K562 (cell line): Measurements from ENCODE around the gene PRDM8. TPM values are rescaled to one million over a fixed set of nuclear protein-coding genes. Genes with fewer than 3 reads are reported as not detected.

Experiments used
- ATAC-seq: fragments of 200-7000 bp; cut with Tn5 transposase; 3 replicates; pipeline ENCODE4 v1.9.1; 2020; ENCODE audit warnings: moderate library complexity
- BruUV-seq: library from RNA; stranded (reverse); fragments of 400-500 nt; replicated peaks from 2 replicates; lab custom pipeline; 2021; lab: Mats Ljungman, UMichigan
- CTCF ChIA-PET: fragments of 300-600 bp; formaldehyde crosslinking; extraction: SDS; loops from one replicate; lab custom pipeline; 2021; ENCODE audit warnings: low intra/inter-chr PET ratio; lab: Yijun Ruan, JAX
- POLR2A ChIA-PET: fragments of 300-600, 350-650 bp; sonication (Branson Sonifier 250); formaldehyde crosslinking; extraction: SDS; loops from one replicate; lab custom pipeline; 2021; ENCODE audit warnings: antibody characterized with exemption, inconsistent platforms; lab: Yijun Ruan, JAX
- DNase-seq, 4 experiments: peaks; one replicate each; pipeline versions ENCODE4 v3.0.0 to v3.0.0-alpha.2; 2011 to 2018; ENCODE audit warnings: low spot score in 3 of 4, mixed read lengths in 3 of 4; ENCODE audit errors: extremely low read depth in 1 of 4
- FAIRE-seq: peaks from 2 replicates; lab custom pipeline; 2011; peaks lifted over from hg19 to GRCh38; lab: Jason Lieb, UNC
- H2AFZ ChIP-seq: 2 replicates; pipeline ENCODE4 v1.6.0; 2011; ENCODE audit warnings: low read depth, low read length, control low read depth, inconsistent platforms
- H3K27ac ChIP-seq: fragments of 200-600 bp; 3 replicates; pipeline ENCODE4 v1.8.0; 2011; ENCODE audit warnings: low read depth, mild to moderate bottlenecking, control low read depth, inconsistent platforms, low read length, moderate library complexity, mixed read lengths; ENCODE audit errors: extremely low read depth
- H3K27me3 ChIP-seq, 2 experiments: fragments of 300-600 bp in 1 of 2; 2 replicates in 1 of 2; 3 replicates in 1 of 2; pipeline versions ENCODE4 v1.6.0 to v1.8.0; 2011; ENCODE audit warnings: inconsistent platforms in 2 of 2, low read length in 2 of 2, mild to moderate bottlenecking in 1 of 2, mixed read lengths in 1 of 2, moderate library complexity in 1 of 2; ENCODE audit not compliant: control insufficient read depth in 2 of 2, insufficient read depth in 2 of 2
- H3K36me3 ChIP-seq: fragments of 300-600 bp; 3 replicates; pipeline ENCODE4 v1.8.0; 2011; ENCODE audit warnings: mild to moderate bottlenecking, low read length, inconsistent platforms; ENCODE audit not compliant: control insufficient read depth, insufficient read depth
- H3K4me1 ChIP-seq, 2 experiments: fragments of 200-600 bp in 1 of 2; replicated peaks in 1 of 2; 2 replicates in 1 of 2; 3 replicates in 1 of 2; pipeline versions ENCODE4 v1.5.1 to v1.8.0; 2011; ENCODE audit warnings: inconsistent platforms in 2 of 2, low read length in 2 of 2, mild to moderate bottlenecking in 1 of 2, mixed read lengths in 1 of 2, moderate library complexity in 1 of 2; ENCODE audit not compliant: control insufficient read depth in 2 of 2, insufficient read depth in 2 of 2
- H3K4me2 ChIP-seq: 2 replicates; pipeline ENCODE4 v1.6.1; 2011; ENCODE audit warnings: low read length, control low read depth, inconsistent platforms, mixed read lengths; ENCODE audit not compliant: insufficient read depth
- H3K4me3 ChIP-seq: fragments of 200-600 bp; sonication (generic), shearing (Covaris generic); 2 replicates; pipeline ENCODE4 v1.5.1; 2016; ENCODE audit warnings: control low read depth, inconsistent platforms
- H3K79me2 ChIP-seq: fragments of 200-600 bp; 3 replicates; pipeline ENCODE4 v1.8.0; 2011; ENCODE audit warnings: low read length, inconsistent platforms; ENCODE audit not compliant: control insufficient read depth, insufficient read depth
- H3K9ac ChIP-seq, 2 experiments: 2 replicates each; pipeline versions ENCODE4 v1.6.0 to v1.6.1; 2011; ENCODE audit warnings: low read depth in 2 of 2, low read length in 2 of 2, control low read depth in 1 of 2, inconsistent platforms in 1 of 2, mild to moderate bottlenecking in 1 of 2, mixed read lengths in 1 of 2; ENCODE audit not compliant: insufficient read depth in 1 of 2
- H3K9me1 ChIP-seq: one replicate; pipeline ENCODE4 v1.6.0; 2011; ENCODE audit warnings: inconsistent platforms, mild to moderate bottlenecking, low read length, moderate library complexity; ENCODE audit not compliant: control insufficient read depth, insufficient read depth
- H3K9me3 ChIP-seq: replicated peaks from 2 replicates; pipeline ENCODE4 v1.5.1; 2011; ENCODE audit warnings: low read depth, low read length, inconsistent platforms; ENCODE audit not compliant: control insufficient read depth, insufficient read depth
- H4K20me1 ChIP-seq: replicated peaks from 2 replicates; pipeline ENCODE4 v1.6.1; 2011; ENCODE audit warnings: low read length, inconsistent platforms, mixed read lengths; ENCODE audit not compliant: control insufficient read depth, insufficient read depth
- HDAC1 ChIP-seq, 2 experiments: fragments of 450-650 bp; IDR thresholded peaks; 2 replicates each; pipeline ENCODE4 v1.6.1; 2016 to 2017; ENCODE audit warnings: inconsistent platforms in 1 of 2, mild to moderate bottlenecking in 1 of 2, moderate library complexity in 1 of 2
- HNRNPH1 ChIP-seq: fragments of 200-400 bp; formaldehyde crosslinking; optimal IDR thresholded peaks from 2 replicates; pipeline ENCODE3; 2017; ENCODE audit warnings: low read depth, mild to moderate bottlenecking, low read length, moderate library complexity
- L3MBTL2 ChIP-seq: fragments of 450-650 bp; IDR thresholded peaks from 2 replicates; pipeline ENCODE4 v1.6.1; 2016; ENCODE audit warnings: mild to moderate bottlenecking, moderate library complexity
- PPARD ChIP-seq: fragments of 250-450 bp; sonication (Bioruptor Pico); IDR thresholded peaks from 2 replicates; pipeline ENCODE4 v1.8.0; 2022; ENCODE audit warnings: inconsistent platforms, mild to moderate bottlenecking, moderate library complexity
- RFX5 ChIP-seq: IDR thresholded peaks from 2 replicates; pipeline ENCODE4 v1.6.1; 2011; ENCODE audit warnings: low read depth, mild to moderate bottlenecking, improper control_type of control experiment, low read length
- SIN3B ChIP-seq: fragments of 450-650 bp; IDR thresholded peaks from 2 replicates; pipeline ENCODE4 v1.6.1; 2017; ENCODE audit warnings: low read depth, mild to moderate bottlenecking, moderate library complexity
- WGBS: fragments of 100-300 bp; shearing (Covaris generic); methylation state at CpG from one replicate; pipeline ENCODE4 v1.1.6; 2016; ENCODE audit warnings: low coverage, mixed read lengths; ENCODE audit not compliant: insufficient coverage; ENCODE audit errors: missing lambda C conversion rate; 5-methylcytosine and 5-hydroxymethylcytosine counted together
- in situ Hi-C: fragments of 300-500 bp; cut with MboI; formaldehyde crosslinking; loops from 4 replicates; pipeline ENCODE4 v1.15.0; 2018; ENCODE audit warnings: inconsistent platforms, mixed read lengths
- intact Hi-C: fragments of 100-400 bp; cut with micrococcal nuclease; formaldehyde crosslinking; loops from 2 replicates; pipeline ENCODE4 v1.14.2; 2022
- polyA plus RNA-seq, 8 experiments: library from polyadenylated mRNA; depleted of rRNA in 4 of 8; stranded (reverse) in 5 of 8; unstranded in 3 of 8; fragments of >200 nt; fragmentation: Nextera tagmentation in 2 of 8; fragmentation: Illumina TruSeq in 1 of 8; extraction: Ambion mirVana in 2 of 8; extraction: Trizol in 1 of 8; gene quantifications; 2 replicates each; pipeline versions ENCODE4 v1.2.1 to v1.2.3, GENCODE V29; 2011 to 2014; ENCODE audit warnings: inconsistent platforms in 1 of 8, missing spikeins in 1 of 8
- total RNA-seq, 7 experiments: library from RNA; depleted of rRNA in 6 of 7; stranded (reverse); fragments of >200 nt in 6 of 7; fragmentation: Illumina TruSeq in 2 of 7; extraction: Trizol in 2 of 7; gene quantifications; 2 replicates each; pipeline versions ENCODE4 v1.2.1 to v1.2.3, GENCODE V29; 2011 to 2021; ENCODE audit warnings: low replicate concordance in 1 of 7
- TF ChIP-seq, protein P1 (sequence below), 2 experiments: fragments of 250-450 bp in 1 of 2; fragments of 450-650 bp in 1 of 2; sonication (Bioruptor Pico) in 1 of 2; IDR thresholded peaks; 2 replicates each; pipeline versions ENCODE4 v1.6.1 to v1.8.0; 2016 to 2021; ENCODE audit warnings: mild to moderate bottlenecking in 2 of 2, moderate library complexity in 2 of 2, missing compliant biosample characterization in 1 of 2, missing genetic modification characterization in 1 of 2
- TF ChIP-seq, protein P2 (sequence below), 2 experiments: fragments of 150-350 bp in 1 of 2; IDR thresholded peaks; 2 replicates each; pipeline ENCODE4 v1.6.1; 2012 to 2016; ENCODE audit warnings: low read depth in 2 of 2, low read length in 2 of 2, mild to moderate bottlenecking in 1 of 2, moderate library complexity in 1 of 2
- TF ChIP-seq, protein P3 (sequence below): fragments of 250-450 bp; sonication (Bioruptor Pico); IDR thresholded peaks from 2 replicates; pipeline ENCODE4 v1.5.0; 2020; ENCODE audit warnings: mild to moderate bottlenecking

Gene PRDM8
- total and polyA plus RNA-seq, 9 of the 15 experiments (the other 6 are each of a cell fraction or from before 2014, with no cell fraction given) = 0.40 TPM; not detected in 8

DNA sequence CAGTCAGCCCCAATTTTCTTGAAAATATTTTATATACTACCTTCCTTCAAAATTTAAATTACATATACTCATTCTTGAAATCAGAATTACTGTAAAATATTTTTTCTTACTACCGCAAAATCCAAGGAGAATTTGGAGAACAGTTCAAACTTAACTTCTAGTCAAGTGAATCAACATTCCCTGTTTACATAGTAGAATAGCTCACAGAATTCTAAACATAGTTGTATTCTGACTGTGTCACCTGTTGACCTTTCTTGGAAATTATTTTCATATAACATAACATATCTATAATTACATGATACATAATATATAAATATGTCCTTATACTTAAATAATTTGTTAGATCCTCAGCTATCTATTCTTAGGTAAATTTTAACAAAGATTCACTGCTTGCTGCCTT lies 38.1 kb downstream of the PRDM8 start:
- Histone ChIP-seq H3K79me2 (no peaks in the 10 kb centered on the region), H3K4me3 (no peak overlapping the region), H3K4me1 (peaks cover 4 to 18% of the 10 kb centered on the region in 2 experiments; a peak in 4 of 5 replicates), H3K9me3 (no peaks in the 10 kb centered on the region), H3K27me3 (no peaks in the 10 kb centered on the region), H3K27ac (no peak overlapping the region), H3K9me1 (no peaks in the 10 kb centered on the region), H3K9ac (no peak overlapping the region), H3K4me2 (no peak overlapping the region), H3K36me3 (no peaks in the 10 kb centered on the region), H2AFZ (no peak overlapping the region), H4K20me1 (no peaks in the 10 kb centered on the region)
- BruUV-seq = no TSS peak
- POLR2A ChIA-PET = no interaction called here
- ATAC-seq (no peak), DNase-seq (no peak), FAIRE-seq (no peak)
- intact Hi-C loops (no loop called here), in situ Hi-C loops (no loop called here)
- TF ChIP-seq HNRNPH1 (no peak), L3MBTL2 (no peak)
- CTCF ChIA-PET = no interaction called here
- WGBS = 85% methylated on average over 1 of the region's 1 CpG

DNA sequence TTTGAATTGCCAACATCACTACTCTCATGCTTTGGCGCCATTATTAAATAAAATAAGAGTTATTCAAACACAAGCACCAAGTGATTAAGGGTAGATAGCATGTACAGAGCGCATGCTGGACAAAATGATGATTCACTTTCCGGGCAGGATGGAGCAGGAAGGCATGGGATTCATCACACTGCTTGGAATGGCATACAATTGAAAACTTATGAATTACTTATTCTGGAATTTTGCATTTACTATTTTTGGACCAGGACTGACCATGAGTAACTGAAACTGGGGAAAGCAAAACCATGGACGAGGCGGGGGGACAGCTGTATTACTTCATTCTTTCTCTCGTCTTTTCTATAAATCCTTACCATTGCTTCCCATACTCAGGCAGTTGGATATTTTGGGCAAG lies 40.7 kb downstream of the PRDM8 start:
- intact Hi-C loops (no loop called here), in situ Hi-C loops (no loop called here)
- Histone ChIP-seq H3K4me1 (peaks cover 4 to 16% of the 10 kb centered on the region in 2 experiments; a peak in 4 of 5 replicates), H2AFZ (no peak overlapping the region), H4K20me1 (no peaks in the 10 kb centered on the region), H3K27ac (no peak overlapping the region), H3K36me3 (no peaks in the 10 kb centered on the region), H3K79me2 (no peaks in the 10 kb centered on the region), H3K9me1 (no peaks in the 10 kb centered on the region), H3K4me2 (no peak overlapping the region), H3K9ac (no peak overlapping the region), H3K27me3 (no peaks in the 10 kb centered on the region), H3K9me3 (no peaks in the 10 kb centered on the region), H3K4me3 (no peak overlapping the region)
- ATAC-seq (no peak), DNase-seq (no peak), FAIRE-seq (no peak)
- ChIA-PET CTCF (no interaction called here), POLR2A (no interaction called here)
- 67% methylated on average over 6 of the region's 6 CpGs for WGBS
- no TSS peak for BruUV-seq
- TF ChIP-seq HDAC1 (IDR thresholded peaks at IDR 0.05) (no peak), SIN3B (no peak), RFX5 (no peak), PPARD (no peak)
- TF ChIP-seq, protein P1, sequence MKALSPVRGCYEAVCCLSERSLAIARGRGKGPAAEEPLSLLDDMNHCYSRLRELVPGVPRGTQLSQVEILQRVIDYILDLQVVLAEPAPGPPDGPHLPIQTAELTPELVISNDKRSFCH (CRISPR knock-in tag; IDR thresholded peaks at IDR 0.05) = no peak
- TF ChIP-seq, protein P1 (tag; IDR thresholded peaks at IDR 0.05) = no peak
- TF ChIP-seq, protein P2, sequence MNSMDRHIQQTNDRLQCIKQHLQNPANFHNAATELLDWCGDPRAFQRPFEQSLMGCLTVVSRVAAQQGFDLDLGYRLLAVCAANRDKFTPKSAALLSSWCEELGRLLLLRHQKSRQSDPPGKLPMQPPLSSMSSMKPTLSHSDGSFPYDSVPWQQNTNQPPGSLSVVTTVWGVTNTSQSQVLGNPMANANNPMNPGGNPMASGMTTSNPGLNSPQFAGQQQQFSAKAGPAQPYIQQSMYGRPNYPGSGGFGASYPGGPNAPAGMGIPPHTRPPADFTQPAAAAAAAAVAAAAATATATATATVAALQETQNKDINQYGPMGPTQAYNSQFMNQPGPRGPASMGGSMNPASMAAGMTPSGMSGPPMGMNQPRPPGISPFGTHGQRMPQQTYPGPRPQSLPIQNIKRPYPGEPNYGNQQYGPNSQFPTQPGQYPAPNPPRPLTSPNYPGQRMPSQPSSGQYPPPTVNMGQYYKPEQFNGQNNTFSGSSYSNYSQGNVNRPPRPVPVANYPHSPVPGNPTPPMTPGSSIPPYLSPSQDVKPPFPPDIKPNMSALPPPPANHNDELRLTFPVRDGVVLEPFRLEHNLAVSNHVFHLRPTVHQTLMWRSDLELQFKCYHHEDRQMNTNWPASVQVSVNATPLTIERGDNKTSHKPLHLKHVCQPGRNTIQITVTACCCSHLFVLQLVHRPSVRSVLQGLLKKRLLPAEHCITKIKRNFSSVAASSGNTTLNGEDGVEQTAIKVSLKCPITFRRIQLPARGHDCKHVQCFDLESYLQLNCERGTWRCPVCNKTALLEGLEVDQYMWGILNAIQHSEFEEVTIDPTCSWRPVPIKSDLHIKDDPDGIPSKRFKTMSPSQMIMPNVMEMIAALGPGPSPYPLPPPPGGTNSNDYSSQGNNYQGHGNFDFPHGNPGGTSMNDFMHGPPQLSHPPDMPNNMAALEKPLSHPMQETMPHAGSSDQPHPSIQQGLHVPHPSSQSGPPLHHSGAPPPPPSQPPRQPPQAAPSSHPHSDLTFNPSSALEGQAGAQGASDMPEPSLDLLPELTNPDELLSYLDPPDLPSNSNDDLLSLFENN (IDR thresholded peaks at IDR 0.05; ENCODE audit: low read depth in 2 of 2, low read length in 2 of 2) = no peak
- TF ChIP-seq, protein P3, sequence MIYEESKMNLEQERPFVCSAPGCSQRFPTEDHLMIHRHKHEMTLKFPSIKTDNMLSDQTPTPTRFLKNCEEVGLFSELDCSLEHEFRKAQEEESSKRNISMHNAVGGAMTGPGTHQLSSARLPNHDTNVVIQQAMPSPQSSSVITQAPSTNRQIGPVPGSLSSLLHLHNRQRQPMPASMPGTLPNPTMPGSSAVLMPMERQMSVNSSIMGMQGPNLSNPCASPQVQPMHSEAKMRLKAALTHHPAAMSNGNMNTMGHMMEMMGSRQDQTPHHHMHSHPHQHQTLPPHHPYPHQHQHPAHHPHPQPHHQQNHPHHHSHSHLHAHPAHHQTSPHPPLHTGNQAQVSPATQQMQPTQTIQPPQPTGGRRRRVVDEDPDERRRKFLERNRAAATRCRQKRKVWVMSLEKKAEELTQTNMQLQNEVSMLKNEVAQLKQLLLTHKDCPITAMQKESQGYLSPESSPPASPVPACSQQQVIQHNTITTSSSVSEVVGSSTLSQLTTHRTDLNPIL (CRISPR knock-in tag) = no peak
